ENCODE results near the gene CTAGE1.

CTAGE1 gene

DNA sequence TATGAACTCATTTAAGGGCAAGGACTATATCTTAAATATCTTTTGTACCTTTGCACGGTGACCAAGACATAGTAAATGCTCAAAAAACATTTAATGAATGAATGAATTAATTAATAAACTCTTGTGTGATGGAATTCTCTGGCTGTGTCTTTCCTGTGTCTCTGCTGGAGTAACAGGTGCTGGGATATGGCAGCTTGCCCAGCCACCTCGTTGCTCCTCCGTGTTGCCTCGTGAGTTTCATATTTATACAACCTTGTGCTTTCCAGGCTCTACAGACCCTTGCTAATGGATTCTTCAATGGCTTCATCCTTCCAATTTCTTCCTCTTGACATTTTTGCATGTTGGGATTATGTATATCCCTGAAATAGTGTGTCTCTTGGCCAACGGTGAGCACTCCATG lies 30.4 kb downstream of the CTAGE1 start:
- no peak for DNase-seq

- DNase-seq, result no peak
Observed at GRCh38 chr18:22385718-22386117, 32.0 kb downstream of the CTAGE1 start.

GRCh38 chr18:22378672-22379282 lies 38.9 kb downstream of the CTAGE1 start:
- peak; percentile 18 to 23 for DNase-seq

DNA sequence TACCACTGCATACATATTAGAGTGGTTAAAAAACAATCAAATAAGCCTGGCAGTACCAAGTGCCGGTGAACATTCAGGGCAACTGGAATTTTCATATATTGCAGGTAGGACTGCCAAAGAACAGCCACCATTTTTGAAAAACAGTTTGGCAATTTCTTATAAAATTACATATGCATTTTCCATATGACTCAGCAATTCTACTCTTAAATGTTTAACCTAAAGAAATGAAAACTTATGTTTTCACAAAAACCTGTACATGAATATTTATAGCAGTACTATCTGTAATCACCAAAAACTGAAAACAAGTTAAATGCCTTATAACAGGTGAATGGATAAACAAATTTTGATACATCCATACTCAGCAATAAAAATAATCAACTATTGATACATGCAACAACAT lies 39.9 kb downstream of the CTAGE1 start:
- no peak for DNase-seq

DNA sequence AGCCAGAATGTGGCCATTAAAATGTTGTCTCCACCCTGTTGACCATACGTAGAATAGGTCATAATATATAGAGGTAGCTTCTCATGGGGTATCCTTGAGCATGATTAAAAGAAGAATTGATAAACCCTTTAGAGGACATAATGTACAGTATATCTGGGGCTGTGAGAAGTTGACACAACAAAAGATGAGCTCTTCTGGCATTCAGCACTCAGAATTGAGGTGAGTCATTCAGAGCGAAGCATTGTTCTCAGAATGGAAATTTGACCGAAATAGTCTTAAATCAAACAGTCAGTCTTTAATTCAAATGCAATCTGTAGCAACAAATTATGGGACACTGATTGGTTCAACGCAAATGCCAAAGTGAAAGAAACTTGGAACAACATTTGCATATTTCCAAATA lies 47.3 kb downstream of the CTAGE1 start:
- DNase-seq, result no peak

DNA sequence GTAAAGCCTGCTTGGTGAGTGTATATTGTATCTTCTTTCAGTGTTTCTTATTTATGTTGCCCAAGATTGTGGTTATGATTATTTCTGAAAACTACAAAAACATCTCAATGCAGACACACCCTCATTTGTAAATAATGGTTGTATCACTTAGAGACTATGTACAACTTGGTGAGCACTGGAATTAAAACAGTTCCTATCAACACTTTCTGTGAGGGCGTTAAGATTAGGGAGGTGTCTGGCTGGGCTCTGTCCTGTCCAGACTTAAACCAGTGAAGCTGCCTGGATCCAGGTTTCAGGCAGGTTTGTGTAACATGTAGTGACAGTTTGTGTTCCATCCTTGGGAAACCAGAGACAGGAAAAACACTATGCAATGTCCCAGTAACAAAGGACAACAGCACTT lies 49.7 kb downstream of the CTAGE1 start:
- DNase-seq, result no peak

GRCh38 chr18:22367303-22367702 lies 50.4 kb downstream of the CTAGE1 start:
- DNase-seq, result no peak

- no peak for DNase-seq
Observed at GRCh38 chr18:22363867-22364463, 53.8 kb downstream of the CTAGE1 start.

Data from inflammatory macrophage treated with lipopolysaccharide for 1 hour (primary cell).